HCT116 (cell line): ENCODE results near the gene PPIL1. TPM values are rescaled to one million over a fixed set of nuclear protein-coding genes. Genes with fewer than 3 reads are reported as not detected.

Experiments used
- ATAC-seq: fragments of 200-7000 bp; cut with Tn5 transposase; 2 replicates; pipeline ENCODE4 v1.9.1; 2020; ENCODE audit warnings: mild to moderate bottlenecking, moderate library complexity
- BruUV-seq: library from RNA; stranded (reverse); fragments of 400-500 nt; replicated peaks from 2 replicates; lab custom pipeline; 2021; lab: Mats Ljungman, UMichigan
- CTCF ChIA-PET: fragments of 300-600 bp; sonication (Branson Sonifier 250); formaldehyde crosslinking; loops from one replicate; lab custom pipeline; 2021; ENCODE audit warnings: antibody characterized with exemption; lab: Charles Lee
- POLR2A ChIA-PET: fragments of 300-600, 350-600 bp; sonication (Branson Sonifier 250); formaldehyde crosslinking; loops from one replicate; lab custom pipeline; 2021; ENCODE audit warnings: antibody characterized with exemption; lab: Charles Lee
- RAD21 ChIA-PET, 2 experiments: fragments of 300-600 bp; sonication (Branson Sonifier 250); formaldehyde crosslinking; loops; one replicate each; lab custom pipeline; 2023; ENCODE audit warnings: low total read pairs in 2 of 2; ENCODE audit not compliant: uncharacterized antibody in 2 of 2, unreplicated experiment in 2 of 2, low non-redundant PET in 1 of 2; lab: Charles Lee
- DNase-seq: peaks from one replicate; pipeline ENCODE4 v3.0.0-alpha.2; 2010; ENCODE audit warnings: low read depth, low spot score
- H2AFZ ChIP-seq: fragments of 200-600 bp; shearing (Covaris generic), sonication (generic); 2 replicates; pipeline ENCODE4 v1.6.1; 2017; ENCODE audit warnings: low read depth, mixed run types, mixed read lengths, antibody characterized with exemption, low read length; ENCODE audit not compliant: poor library complexity, severe bottlenecking
- H3K27ac ChIP-seq: 2 replicates; pipeline ENCODE4 v1.5.1; 2012; ENCODE audit warnings: low read depth, low read length
- H3K27me3 ChIP-seq: fragments of 200-600 bp; sonication (generic); 2 replicates; pipeline ENCODE4 v1.6.1; 2016; ENCODE audit warnings: mixed run types, low read length, mixed read lengths; ENCODE audit not compliant: insufficient read depth
- H3K36me3 ChIP-seq, 2 experiments: fragments of 200-500 bp in 1 of 2; fragments of 200-600 bp in 1 of 2; sonication (Bioruptor generic) in 1 of 2; sonication (generic) in 1 of 2; 2 replicates each; pipeline versions ENCODE4 v1.5.1 to v1.6.1; 2014 to 2016; ENCODE audit warnings: low read length in 2 of 2, inconsistent platforms in 1 of 2, mixed read lengths in 1 of 2, mixed run types in 1 of 2; ENCODE audit not compliant: insufficient read depth in 2 of 2, control insufficient read depth in 1 of 2
- H3K4me1 ChIP-seq, 2 experiments: fragments of 200-600 bp in 1 of 2; sonication (generic) in 1 of 2; 2 replicates each; pipeline versions ENCODE4 v1.5.1 to v1.6.1; 2012 to 2017; ENCODE audit warnings: low read length in 2 of 2, inconsistent platforms in 1 of 2, mild to moderate bottlenecking in 1 of 2, mixed read lengths in 1 of 2, mixed run types in 1 of 2, moderate library complexity in 1 of 2; ENCODE audit not compliant: insufficient read depth in 2 of 2, control insufficient read depth in 1 of 2
- H3K4me2 ChIP-seq: fragments of 200-600 bp; sonication (generic); 2 replicates; pipeline ENCODE4 v1.6.1; 2017; ENCODE audit warnings: mixed run types, low read length, mixed read lengths
- H3K4me3 ChIP-seq, 2 experiments: fragments of 200-600 bp in 1 of 2; sonication (generic) in 1 of 2; replicated peaks in 1 of 2; 2 replicates each; pipeline ENCODE4 v1.5.1; 2011 to 2016; ENCODE audit warnings: low read length in 2 of 2, control low read depth in 1 of 2, low read depth in 1 of 2, mild to moderate bottlenecking in 1 of 2, mixed read lengths in 1 of 2, mixed run types in 1 of 2
- H3K79me2 ChIP-seq: fragments of 200-600 bp; sonication (generic); 2 replicates; pipeline ENCODE4 v1.6.1; 2017; ENCODE audit warnings: mild to moderate bottlenecking, mixed run types, low read length, moderate library complexity, mixed read lengths; ENCODE audit not compliant: insufficient read depth
- H3K9ac ChIP-seq: fragments of 200-600 bp; sonication (generic); 2 replicates; pipeline ENCODE4 v1.6.1; 2016; ENCODE audit warnings: low read length, mixed read lengths
- H3K9me2 ChIP-seq: fragments of 200-600 bp; sonication (generic), shearing (Covaris generic); 2 replicates; pipeline ENCODE4 v1.6.1; 2017; ENCODE audit warnings: mixed run types, mild to moderate bottlenecking, moderate library complexity; ENCODE audit not compliant: insufficient read depth
- H3K9me3 ChIP-seq, 2 experiments: fragments of 200-500 bp in 1 of 2; fragments of 200-600 bp in 1 of 2; sonication (Bioruptor generic) in 1 of 2; sonication (generic) in 1 of 2; 2 replicates each; pipeline ENCODE4 v1.6.1; 2014 to 2017; ENCODE audit warnings: low read length in 2 of 2, mixed read lengths in 2 of 2, inconsistent platforms in 1 of 2, low read depth in 1 of 2, mild to moderate bottlenecking in 1 of 2, mixed run types in 1 of 2, moderate library complexity in 1 of 2; ENCODE audit not compliant: control insufficient read depth in 1 of 2, insufficient read depth in 1 of 2
- H4K20me1 ChIP-seq: fragments of 200-600 bp; sonication (generic), shearing (Covaris generic); 2 replicates; pipeline ENCODE4 v1.6.1; 2017; ENCODE audit warnings: mixed run types, mild to moderate bottlenecking, moderate library complexity; ENCODE audit not compliant: insufficient read depth
- ELF1 ChIP-seq: IDR thresholded peaks from 2 replicates; pipeline ENCODE4 v1.6.1; 2012; ENCODE audit warnings: low read depth, borderline replicate concordance
- EZH2 ChIP-seq: fragments of 200-600 bp; sonication (generic); IDR thresholded peaks from 2 replicates; pipeline ENCODE4 v1.6.1; 2017; ENCODE audit warnings: antibody characterized with exemption, mixed run types
- RAD21 ChIP-seq: IDR thresholded peaks from 2 replicates; pipeline ENCODE4 v1.6.1; 2012; ENCODE audit warnings: low read depth, mild to moderate bottlenecking
- SP1 ChIP-seq: IDR thresholded peaks from 2 replicates; pipeline ENCODE4 v1.6.1; 2012; ENCODE audit warnings: low read depth
- TCF7L2 ChIP-seq: IDR thresholded peaks from 2 replicates; pipeline ENCODE4 v1.7.0; 2011; ENCODE audit warnings: borderline replicate concordance, inconsistent platforms; ENCODE audit not compliant: insufficient read depth, insufficient read length; ENCODE audit errors: extremely low read depth
- YY1 ChIP-seq: IDR thresholded peaks from 2 replicates; pipeline ENCODE4 v1.6.1; 2011; ENCODE audit warnings: low read length, low read depth, moderate library complexity, mild to moderate bottlenecking; ENCODE audit not compliant: insufficient replicate concordance; ENCODE audit errors: extremely low read depth
- ZNF274 ChIP-seq: fragments of 200-500 bp; sonication (Bioruptor generic); IDR thresholded peaks from 2 replicates; pipeline ENCODE4 v1.6.1; 2014; ENCODE audit warnings: mild to moderate bottlenecking, low read depth, low read length, inconsistent platforms
- intact Hi-C: fragments of 100-400 bp; cut with micrococcal nuclease; formaldehyde crosslinking; loops from 2 replicates; pipeline ENCODE4 v1.10.0; 2022
- total RNA-seq: library from RNA; stranded (reverse); gene quantifications from one replicate; pipeline ENCODE4 v1.2.1, GENCODE V29; 2021; ENCODE audit not compliant: unreplicated experiment
- TF ChIP-seq, protein P1 (sequence below): IDR thresholded peaks from 2 replicates; pipeline ENCODE4 v1.6.1; 2012; ENCODE audit warnings: low read depth
- TF ChIP-seq, protein P2 (sequence below): IDR thresholded peaks from 2 replicates; pipeline ENCODE4 v1.6.1; 2012
- TF ChIP-seq, protein P3 (sequence below), 3 experiments: fragments of 200-600 bp in 1 of 3; sonication (generic) in 1 of 3; IDR thresholded peaks in 2 of 3; conservative IDR thresholded peaks in 1 of 3; 2 replicates each; pipeline ENCODE4 v1.5.1; 2012 to 2017; ENCODE audit warnings: low read depth in 2 of 3, low read length in 2 of 3, antibody characterized with exemption in 1 of 3, borderline replicate concordance in 1 of 3, control low read depth in 1 of 3, mild to moderate bottlenecking in 1 of 3, mixed read lengths in 1 of 3, mixed run types in 1 of 3, moderate library complexity in 1 of 3; ENCODE audit not compliant: insufficient read depth in 1 of 3

PPIL1 gene
- total RNA-seq, 1 experiment from 2014 or later, result 42.0 TPM

DNA sequence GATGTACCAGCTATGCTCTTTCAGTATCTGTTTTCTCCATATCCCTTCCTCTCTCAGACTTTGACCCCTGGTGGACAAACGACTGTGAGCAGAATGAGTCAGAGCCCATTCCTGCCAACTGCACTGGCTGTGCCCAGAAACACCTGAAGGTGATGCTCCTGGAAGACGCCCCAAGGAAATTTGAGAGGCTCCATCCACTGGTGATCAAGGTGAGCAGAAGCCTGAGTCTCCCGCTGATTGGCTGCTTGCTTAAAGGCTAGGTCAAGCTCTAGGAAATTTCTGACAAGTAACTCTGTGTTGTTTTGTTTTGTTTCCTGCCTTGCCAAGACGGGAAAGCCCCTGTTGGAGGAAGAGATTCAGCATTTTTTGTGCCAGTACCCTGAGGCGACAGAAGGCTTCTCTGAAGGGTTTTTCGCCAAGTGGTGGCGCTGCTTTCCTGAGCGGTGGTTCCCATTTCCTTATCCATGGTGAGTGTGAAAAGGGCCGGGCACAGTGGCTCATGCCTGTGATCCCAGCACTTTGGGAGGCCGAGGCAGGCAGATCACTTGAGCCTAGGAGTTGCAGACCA, 39.7 kb upstream of the PPIL1 start (continued):
- TF ChIP-seq, protein P1, sequence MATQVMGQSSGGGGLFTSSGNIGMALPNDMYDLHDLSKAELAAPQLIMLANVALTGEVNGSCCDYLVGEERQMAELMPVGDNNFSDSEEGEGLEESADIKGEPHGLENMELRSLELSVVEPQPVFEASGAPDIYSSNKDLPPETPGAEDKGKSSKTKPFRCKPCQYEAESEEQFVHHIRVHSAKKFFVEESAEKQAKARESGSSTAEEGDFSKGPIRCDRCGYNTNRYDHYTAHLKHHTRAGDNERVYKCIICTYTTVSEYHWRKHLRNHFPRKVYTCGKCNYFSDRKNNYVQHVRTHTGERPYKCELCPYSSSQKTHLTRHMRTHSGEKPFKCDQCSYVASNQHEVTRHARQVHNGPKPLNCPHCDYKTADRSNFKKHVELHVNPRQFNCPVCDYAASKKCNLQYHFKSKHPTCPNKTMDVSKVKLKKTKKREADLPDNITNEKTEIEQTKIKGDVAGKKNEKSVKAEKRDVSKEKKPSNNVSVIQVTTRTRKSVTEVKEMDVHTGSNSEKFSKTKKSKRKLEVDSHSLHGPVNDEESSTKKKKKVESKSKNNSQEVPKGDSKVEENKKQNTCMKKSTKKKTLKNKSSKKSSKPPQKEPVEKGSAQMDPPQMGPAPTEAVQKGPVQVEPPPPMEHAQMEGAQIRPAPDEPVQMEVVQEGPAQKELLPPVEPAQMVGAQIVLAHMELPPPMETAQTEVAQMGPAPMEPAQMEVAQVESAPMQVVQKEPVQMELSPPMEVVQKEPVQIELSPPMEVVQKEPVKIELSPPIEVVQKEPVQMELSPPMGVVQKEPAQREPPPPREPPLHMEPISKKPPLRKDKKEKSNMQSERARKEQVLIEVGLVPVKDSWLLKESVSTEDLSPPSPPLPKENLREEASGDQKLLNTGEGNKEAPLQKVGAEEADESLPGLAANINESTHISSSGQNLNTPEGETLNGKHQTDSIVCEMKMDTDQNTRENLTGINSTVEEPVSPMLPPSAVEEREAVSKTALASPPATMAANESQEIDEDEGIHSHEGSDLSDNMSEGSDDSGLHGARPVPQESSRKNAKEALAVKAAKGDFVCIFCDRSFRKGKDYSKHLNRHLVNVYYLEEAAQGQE, result no peak
- TF ChIP-seq ELF1 (no peak), RAD21 (peak; percentile 47)

DNA sequence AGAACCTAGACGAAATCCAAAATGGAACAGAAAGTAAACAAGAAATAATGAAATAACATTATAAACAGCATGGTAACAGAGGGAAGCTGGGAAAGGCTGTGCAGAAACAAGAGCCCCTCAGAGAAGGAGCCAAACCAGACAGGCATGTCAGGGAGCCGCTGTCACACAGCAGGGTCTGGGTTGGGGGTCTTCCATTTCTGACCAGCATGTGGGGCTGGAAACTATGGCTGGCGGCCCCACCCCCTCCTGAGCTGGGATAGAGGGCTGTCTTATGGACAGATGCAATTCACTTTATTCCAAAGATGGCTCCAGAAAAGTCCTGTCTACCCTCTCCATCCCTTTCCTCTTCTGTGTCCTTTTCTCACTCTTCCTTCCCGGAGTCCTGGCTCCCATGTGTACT, 38.5 kb upstream of the PPIL1 start:
- Histone ChIP-seq H3K79me2 (no peaks in the 10 kb centered on the region), H3K9me3 (no peaks in the 10 kb centered on the region), H3K9ac (no peak overlapping the region), H3K27me3 (no peaks in the 10 kb centered on the region), H4K20me1 (no peaks in the 10 kb centered on the region), H3K4me3 (no peak overlapping the region), H3K4me1 (peaks cover 24 to 47% of the 10 kb centered on the region in 2 experiments), H2AFZ (no peak overlapping the region), H3K4me2 (peak overlapping the region; percentile 44; the same call in 1 of the 2 replicates), H3K9me2 (no peaks in the 10 kb centered on the region), H3K36me3 (peaks cover 6 to 10% of the 10 kb centered on the region in 2 experiments; a peak in 3 of 4 replicates), H3K27ac (no peak overlapping the region)
- POLR2A ChIA-PET, result no interaction called here
- intact Hi-C loops, result loop anchor here (10.0 kb wide), 1 partner anchor 292 kb away; no protein-coding TSS in a partner anchor
- CTCF ChIA-PET, result interaction anchor here (1.7 kb wide), 1 partner anchor 105 kb away, joined by 9 read pairs; no protein-coding TSS in a partner anchor
- no peak for DNase-seq
- no TSS peak for BruUV-seq
- TF ChIP-seq RAD21 (no peak), SP1 (no peak), ZNF274 (no peak), YY1 (no peak), EZH2 (no peak), TCF7L2 (no peak)
- TF ChIP-seq, protein P2, sequence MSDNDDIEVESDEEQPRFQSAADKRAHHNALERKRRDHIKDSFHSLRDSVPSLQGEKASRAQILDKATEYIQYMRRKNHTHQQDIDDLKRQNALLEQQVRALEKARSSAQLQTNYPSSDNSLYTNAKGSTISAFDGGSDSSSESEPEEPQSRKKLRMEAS, result no peak
- TF ChIP-seq, protein P3, sequence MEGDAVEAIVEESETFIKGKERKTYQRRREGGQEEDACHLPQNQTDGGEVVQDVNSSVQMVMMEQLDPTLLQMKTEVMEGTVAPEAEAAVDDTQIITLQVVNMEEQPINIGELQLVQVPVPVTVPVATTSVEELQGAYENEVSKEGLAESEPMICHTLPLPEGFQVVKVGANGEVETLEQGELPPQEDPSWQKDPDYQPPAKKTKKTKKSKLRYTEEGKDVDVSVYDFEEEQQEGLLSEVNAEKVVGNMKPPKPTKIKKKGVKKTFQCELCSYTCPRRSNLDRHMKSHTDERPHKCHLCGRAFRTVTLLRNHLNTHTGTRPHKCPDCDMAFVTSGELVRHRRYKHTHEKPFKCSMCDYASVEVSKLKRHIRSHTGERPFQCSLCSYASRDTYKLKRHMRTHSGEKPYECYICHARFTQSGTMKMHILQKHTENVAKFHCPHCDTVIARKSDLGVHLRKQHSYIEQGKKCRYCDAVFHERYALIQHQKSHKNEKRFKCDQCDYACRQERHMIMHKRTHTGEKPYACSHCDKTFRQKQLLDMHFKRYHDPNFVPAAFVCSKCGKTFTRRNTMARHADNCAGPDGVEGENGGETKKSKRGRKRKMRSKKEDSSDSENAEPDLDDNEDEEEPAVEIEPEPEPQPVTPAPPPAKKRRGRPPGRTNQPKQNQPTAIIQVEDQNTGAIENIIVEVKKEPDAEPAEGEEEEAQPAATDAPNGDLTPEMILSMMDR (IDR thresholded peaks at IDR 0.05 in 2 of 3, conservative IDR thresholded peaks at IDR 0.05 in 1 of 3; ENCODE audit: borderline replicate concordance in 1 of 3, insufficient read depth in 1 of 3, low read depth in 2 of 3, low read length in 2 of 3), result no peak
- ATAC-seq, result no peak
- RAD21 ChIA-PET, result no interaction called here
